B cell (primary cell): Measurements from ENCODE around the gene PPFIA4. TPM values are rescaled to one million over a fixed set of nuclear protein-coding genes. Genes with fewer than 3 reads are reported as not detected.

Experiments used
- ATAC-seq: fragments of 200-7000 bp; cut with Tn5 transposase; one replicate; pipeline ENCODE4 v1.10.0; 2021; ENCODE audit warnings: low read depth, mild to moderate bottlenecking, moderate number of reproducible peaks, moderate library complexity
- CTCF ChIA-PET: fragments of 350-600 bp; sonication (Branson Sonifier 250); formaldehyde crosslinking; loops from one replicate; lab custom pipeline; 2021; ENCODE audit warnings: antibody characterized with exemption, inconsistent platforms; lab: Charles Lee
- POLR2A ChIA-PET: fragments of 350-600 bp; sonication (Branson Sonifier 250); formaldehyde crosslinking; loops from one replicate; lab custom pipeline; 2021; ENCODE audit warnings: antibody characterized with exemption; lab: Charles Lee
- DNase-seq: peaks from one replicate; pipeline ENCODE4 v3.0.0; 2013
- H2AFZ ChIP-seq: 2 replicates; pipeline ENCODE4 v1.6.1; 2012; ENCODE audit warnings: mild to moderate bottlenecking, low read depth, low read length; ENCODE audit not compliant: insufficient read depth, poor library complexity, severe bottlenecking
- H3K27ac ChIP-seq, 2 donors: 1 replicate in 1 of 2; 2 replicates in 1 of 2; pipeline ENCODE4 v1.5.1; 2012 to 2013; ENCODE audit warnings: low read length in 2 of 2, mild to moderate bottlenecking in 2 of 2, moderate library complexity in 1 of 2
- H3K27me3 ChIP-seq, 4 experiments: fragments of 200-600 bp in 1 of 4; sonication (generic) in 1 of 4; replicated peaks in 1 of 4; 1 replicate in 2 of 4; 2 replicates in 2 of 4; pipeline versions ENCODE4 v1.6.1 to v1.7.0; 2013 to 2016; ENCODE audit warnings: low read length in 3 of 4, mild to moderate bottlenecking in 2 of 4, mixed read lengths in 1 of 4, moderate library complexity in 1 of 4; ENCODE audit not compliant: insufficient read depth in 4 of 4, control insufficient read depth in 3 of 4; ENCODE audit errors: control extremely low read depth in 1 of 4
- H3K36me3 ChIP-seq, 2 experiments: replicated peaks in 1 of 2; 1 replicate in 1 of 2; 2 replicates in 1 of 2; pipeline versions ENCODE4 v1.6.1 to v1.7.1; 2013; ENCODE audit warnings: low read length in 1 of 2; ENCODE audit not compliant: insufficient read depth in 2 of 2, control insufficient read depth in 1 of 2; ENCODE audit errors: control extremely low read depth in 1 of 2, extremely low read depth in 1 of 2
- H3K4me1 ChIP-seq, 2 donors: fragments of 200-600 bp in 1 of 2; sonication (generic) in 1 of 2; 1 replicate in 1 of 2; 2 replicates in 1 of 2; pipeline versions ENCODE4 v1.5.1 to v1.6.1; 2013 to 2017; ENCODE audit warnings: low read length in 2 of 2; ENCODE audit not compliant: control insufficient read depth in 2 of 2, insufficient read depth in 2 of 2
- H3K4me2 ChIP-seq: replicated peaks from 2 replicates; pipeline ENCODE3; 2012; ENCODE audit warnings: mild to moderate bottlenecking, low read depth, low read length; ENCODE audit not compliant: poor library complexity, severe bottlenecking
- H3K4me3 ChIP-seq, 5 experiments: fragments of 200-600 bp in 1 of 5; sonication (generic) in 1 of 5; 1 replicate in 3 of 5; 2 replicates in 2 of 5; pipeline versions ENCODE4 v1.5.1 to v1.7.0; 2011 to 2016; ENCODE audit warnings: low read length in 4 of 5, mild to moderate bottlenecking in 4 of 5, low read depth in 2 of 5, control low read depth in 1 of 5, moderate library complexity in 1 of 5; ENCODE audit not compliant: insufficient read depth in 1 of 5; ENCODE audit errors: control extremely low read depth in 1 of 5, extremely low read depth in 1 of 5
- H3K79me2 ChIP-seq: fragments of 200-600 bp; sonication (generic); one replicate; pipeline ENCODE4 v1.6.0; 2016; ENCODE audit warnings: low read length; ENCODE audit not compliant: control insufficient read depth, insufficient read depth
- H3K9ac ChIP-seq: fragments of 200-600 bp; sonication (generic); 2 replicates; pipeline ENCODE4 v1.6.1; 2017; ENCODE audit warnings: mild to moderate bottlenecking, low read length, moderate library complexity
- H3K9me3 ChIP-seq, 3 donors: one replicate each; pipeline versions ENCODE4 v1.6.1 to v1.7.1; 2013; ENCODE audit warnings: low read length in 2 of 3; ENCODE audit not compliant: control insufficient read depth in 2 of 3, insufficient read depth in 1 of 3; ENCODE audit errors: control extremely low read depth in 1 of 3
- H4K20me1 ChIP-seq: 2 replicates; pipeline ENCODE4 v1.6.0; 2012; ENCODE audit warnings: mild to moderate bottlenecking, low read length; ENCODE audit not compliant: insufficient read depth, control insufficient read depth, poor library complexity, severe bottlenecking
- H3K27ac Mint-ChIP-seq: one replicate; pipeline ENCODE4 v1.8.0; 2021; ENCODE audit warnings: mixed read lengths
- H3K27me3 Mint-ChIP-seq: one replicate; pipeline ENCODE4 v1.8.0; 2021; ENCODE audit warnings: mixed read lengths
- H3K4me1 Mint-ChIP-seq: one replicate; pipeline ENCODE4 v1.8.0; 2021; ENCODE audit warnings: mixed read lengths
- H3K4me3 Mint-ChIP-seq: one replicate; pipeline ENCODE4 v1.8.0; 2021; ENCODE audit warnings: mixed read lengths
- H3K9me3 Mint-ChIP-seq: one replicate; pipeline ENCODE4 v1.8.0; 2022; ENCODE audit warnings: mixed read lengths; ENCODE audit not compliant: insufficient read depth
- CTCF ChIP-seq: fragments of 200-600 bp; IDR thresholded peaks from one replicate; pipeline ENCODE4 v1.8.0; 2022; ENCODE audit warnings: antibody characterized with exemption, mild to moderate bottlenecking
- EZH2 ChIP-seq: IDR thresholded peaks from 2 replicates; pipeline ENCODE4 v1.6.1; 2012; ENCODE audit warnings: borderline replicate concordance, low read depth, mild to moderate bottlenecking, moderate library complexity, low read length; ENCODE audit not compliant: insufficient read depth, poor library complexity, severe bottlenecking
- WGBS: methylation state at CpG from one replicate; pipeline ENCODE4 v1.1.5; 2013; ENCODE audit warnings: missing lambda C conversion rate; ENCODE audit not compliant: insufficient coverage; 5-methylcytosine and 5-hydroxymethylcytosine counted together
- intact Hi-C: fragments of 100-400 bp; cut with micrococcal nuclease; formaldehyde crosslinking; loops from one replicate; pipeline ENCODE4 v1.10.0; 2022
- polyA plus RNA-seq: library from polyadenylated mRNA; depleted of rRNA; stranded (reverse); fragments of >200 nt; gene quantifications from 2 replicates; pipeline ENCODE4 v1.2.3, GENCODE V29; 2012
- total RNA-seq, 2 donors: library from RNA; stranded (reverse); fragments of 120-200 nt in 1 of 2; gene quantifications; 1 replicate in 1 of 2; 2 replicates in 1 of 2; pipeline versions ENCODE4 v1.2.3 to v1.2.4, GENCODE V29; 2013 to 2022

Gene PPFIA4
- total and polyA plus RNA-seq, 2 donors (not counting 1 experiment from before 2014, with no cell fraction given), result 0.09 to 0.62 TPM

- no peaks in the 10 kb centered on the region for H3K9me3 Mint-ChIP-seq
- H3K4me3 ChIP-seq, result no peak overlapping the region
- H3K4me2 ChIP-seq, result no peak overlapping the region
- POLR2A ChIA-PET, result no interaction called here
- H3K27me3 Mint-ChIP-seq, result peaks cover 34% of the 10 kb centered on the region
- H3K79me2 ChIP-seq, result no peaks in the 10 kb centered on the region
- ATAC-seq (no peak), DNase-seq (no peak)
- intact Hi-C loops, result no loop called here
- H3K36me3 ChIP-seq, result no peaks in the 10 kb centered on the region
- CTCF ChIA-PET, result interaction anchor here (3.1 kb wide), 1 partner anchor 17 kb away, joined by 9 read pairs; no protein-coding TSS in a partner anchor
- H3K4me3 Mint-ChIP-seq, result no peak overlapping the region
- H2AFZ ChIP-seq, result no peak overlapping the region
- 96% methylated on average over 6 of the region's 6 CpGs for WGBS
- no peak overlapping the region for H3K27ac ChIP-seq
- no peak overlapping the region for H3K27ac Mint-ChIP-seq
- H3K4me1 Mint-ChIP-seq, result no peaks in the 10 kb centered on the region
- H3K27me3 ChIP-seq, result peaks cover 0 to 6% (median 0%) of the 10 kb centered on the region in 4 experiments
- H4K20me1 ChIP-seq, result no peaks in the 10 kb centered on the region
- H3K9ac ChIP-seq, result no peak overlapping the region
- no peak for TF ChIP-seq CTCF
- no peak for TF ChIP-seq EZH2
- no peaks in the 10 kb centered on the region for H3K9me3 ChIP-seq
- no peaks in the 10 kb centered on the region for H3K4me1 ChIP-seq
These were observed 30.2 kb downstream of the PPFIA4 start for GRCh38 chr1:203056516-203056915.

- peaks cover 0 to 6% (median 0%) of the 10 kb centered on the region in 4 experiments for H3K27me3 ChIP-seq
- ChIA-PET CTCF (interaction anchor here (2.1 kb wide), 1 partner anchor 19 kb away, joined by 5 read pairs; no protein-coding TSS in a partner anchor), POLR2A (no interaction called here)
- no peak for TF ChIP-seq CTCF
- no peak for TF ChIP-seq EZH2
- H3K9ac ChIP-seq, result no peak overlapping the region
- H3K4me3 ChIP-seq, result no peak overlapping the region
- 30% methylated on average over 9 of the region's 10 CpGs for WGBS
- no peaks in the 10 kb centered on the region for H4K20me1 ChIP-seq
- H3K4me3 Mint-ChIP-seq, result no peak overlapping the region
- no peaks in the 10 kb centered on the region for H3K36me3 ChIP-seq
- no peak for ATAC-seq
- peaks cover 24% of the 10 kb centered on the region for H3K27me3 Mint-ChIP-seq
- H3K4me1 Mint-ChIP-seq, result no peaks in the 10 kb centered on the region
- H2AFZ ChIP-seq, result no peak overlapping the region
- no peak overlapping the region for H3K4me2 ChIP-seq
- H3K9me3 ChIP-seq, result no peaks in the 10 kb centered on the region
- H3K4me1 ChIP-seq, result no peaks in the 10 kb centered on the region
- H3K27ac Mint-ChIP-seq, result no peak overlapping the region
- no peak overlapping the region for H3K27ac ChIP-seq
- intact Hi-C loops, result no loop called here
- H3K79me2 ChIP-seq, result no peaks in the 10 kb centered on the region
- no peaks in the 10 kb centered on the region for H3K9me3 Mint-ChIP-seq
- DNase-seq, result no peak
These were observed 31.8 kb downstream of the PPFIA4 start for GRCh38 chr1:203057911-203058675.
